Heart right ventricle (tissue), 16 donors: ENCODE measurements around the gene CACNA1G. TPM values are rescaled to one million over a fixed set of nuclear protein-coding genes. Genes with fewer than 3 reads are reported as not detected.

Experiments used
- ATAC-seq, 8 donors: fragments of 200-7000 bp; cut with Tn5 transposase; one replicate each; pipeline ENCODE4 v1.9.1; 2020; ENCODE audit warnings: mild to moderate bottlenecking in 8 of 8, moderate library complexity in 8 of 8, moderate number of reproducible peaks in 1 of 8
- DNase-seq, 2 donors: peaks; one replicate each; pipeline ENCODE4 v3.0.0-alpha.2; 2020
- H3K27ac ChIP-seq, 10 donors: fragments of 200-600 bp; sonication (generic) in 2 of 10; one replicate each; pipeline versions ENCODE4 v1.5.0 to v1.8.0; 2020 to 2022; ENCODE audit warnings: mild to moderate bottlenecking in 3 of 10
- H3K27me3 ChIP-seq, 7 donors: fragments of 200-600 bp; one replicate each; pipeline ENCODE4 v1.8.0; 2021 to 2022; ENCODE audit warnings: mild to moderate bottlenecking in 2 of 7
- H3K36me3 ChIP-seq, 9 donors: fragments of 200-600 bp; sonication (generic) in 1 of 9; one replicate each; pipeline versions ENCODE4 v1.5.0 to v1.8.0; 2020 to 2022; ENCODE audit warnings: mild to moderate bottlenecking in 2 of 9
- H3K4me1 ChIP-seq, 9 donors: fragments of 200-600 bp; sonication (generic) in 1 of 9; one replicate each; pipeline versions ENCODE4 v1.5.0 to v1.8.0; 2020 to 2022; ENCODE audit warnings: mild to moderate bottlenecking in 4 of 9
- H3K4me3 ChIP-seq, 10 donors: fragments of 200-600 bp; sonication (generic) in 2 of 10; one replicate each; pipeline versions ENCODE4 v1.5.0 to v1.8.0; 2020 to 2022; ENCODE audit warnings: mild to moderate bottlenecking in 7 of 10, moderate library complexity in 2 of 10
- H3K9me3 ChIP-seq, 11 donors: fragments of 200-600 bp in 10 of 11; sonication (generic) in 2 of 11; one replicate each; pipeline versions ENCODE4 v1.5.0 to v1.8.0; 2013 to 2022; ENCODE audit warnings: mild to moderate bottlenecking in 2 of 11, control low read depth in 1 of 11, moderate library complexity in 1 of 11
- WGBS, 2 donors: extraction: QIAGEN DNeasy Blood & Tissue Kit; methylation state at CpG; one replicate each; pipeline ENCODE4 v1.1.7; 2013; ENCODE audit warnings: inconsistent platforms in 1 of 2; 5-methylcytosine and 5-hydroxymethylcytosine counted together
- intact Hi-C, 10 donors: fragments of 100-400 bp; cut with DNase I; formaldehyde crosslinking; loops; one replicate each; pipeline versions ENCODE4 v1.11.1 to v1.14.2; 2022
- polyA plus RNA-seq, 2 donors: library from polyadenylated mRNA; stranded (reverse); fragments of 200-250 nt; gene quantifications; one replicate each; pipeline ENCODE4 v1.2.3, GENCODE V29; 2013
- total RNA-seq, 10 donors: library from RNA; stranded (reverse); fragmentation: NEBNext Ultra II Directional in 3 of 10; extraction: Animal tissue kit (Norgen Biotek cat#: 25700) in 3 of 10; gene quantifications; one replicate each; pipeline versions ENCODE4 v1.2.1 to v1.2.4, GENCODE V29; 2021 to 2023
- TF ChIP-seq, protein P1 (sequence below), 9 donors: fragments of 200-600 bp; sonication (generic) in 2 of 9; IDR thresholded peaks; one replicate each; pipeline versions ENCODE4 v1.5.0 to v1.8.0; 2021 to 2022; ENCODE audit warnings: antibody characterized with exemption in 9 of 9, mild to moderate bottlenecking in 5 of 9, moderate library complexity in 1 of 9
- donor health status: Arrhythmogenic right ventricular cardiomyopathy.
- donor health status: ischemic (EF 13 %, LVEDD 7.1; RV severe dilation, severe dysfunction).
- donor health status: healthy with polysubstance abuse.
- donor health status: DM: no; HTN: yes; CAD: no.
- donor health status: DM: no; HTN: no; CAD: no.
- donor health status: ischemic (EF 25% LVEDD 6.9; RV normal size, moderate dysfunction).
- donor health status: ischemic (EF 25% LVEDD 5.7; RV mildly dilated, moderate dysfunction).
- donor health status: healthy.
- donor health status: DM: yes; HTN: yes; CAD: no.
- donor health status: Ischemic cardiomyopathy.
- donor health status: ischemic (EF 35%, LVEDD 5.7; RV mildly dilated, moderate dysfunction).
- donor health status: nonischemic (EF 11% LVEDD 7.7; RV severe dilation, severe dysfunction).
- donor health status: DM: yes; HTN: yes; CAD: no.
- donor health status: PGD.
- donor health status: ischemic (EF 29% LVEDD 5.4; RV normal size, mild dysfunction).
- donor health status: nonischemic (EF 23%, LVEDD 6.1; RV moderate dilation, normal function).

CACNA1G gene
- total and polyA plus RNA-seq, 12 donors, result 0.04 to 0.46 (median 0.24) TPM

DNA sequence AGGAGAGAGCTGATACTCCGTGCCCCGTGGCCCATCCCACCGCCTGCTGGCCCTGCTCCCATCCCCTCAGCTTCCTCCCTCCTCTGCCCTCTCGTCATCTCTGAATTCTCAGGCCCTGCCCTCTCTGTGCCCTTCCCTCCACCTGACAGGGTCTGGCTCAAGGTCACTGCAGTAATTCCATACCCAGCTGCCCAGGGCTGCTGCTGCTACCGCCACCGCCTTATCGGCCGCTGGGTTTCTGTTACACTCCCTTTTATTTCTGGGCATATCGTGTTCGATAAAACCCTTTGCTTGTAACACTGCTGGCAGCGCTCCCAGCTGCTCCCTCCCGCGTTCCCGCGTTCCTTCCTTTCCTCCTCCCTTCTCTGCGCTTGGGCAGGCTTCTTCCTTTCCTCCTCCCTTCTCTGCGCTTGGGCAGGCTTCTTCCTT, 26.8 kb upstream of the CACNA1G start:
- ATAC-seq (peak; percentile 60 to 88 (median 76)), DNase-seq (peak; percentile 61 to 73)
- Histone ChIP-seq H3K27ac (peak overlapping the region in 9 of 10 donors; percentile 65 to 89 (median 80)), H3K36me3 (peaks cover 0 to 8% (median 0%) of the 10 kb centered on the region in 9 donors), H3K4me1 (peaks cover 3 to 33% (median 19%) of the 10 kb centered on the region in 9 donors), H3K27me3 (peaks cover 0 to 45% (median 25%) of the 10 kb centered on the region in 7 donors), H3K4me3 (peak overlapping the region in 9 of 10 donors; percentile 10 to 54 (median 48)), H3K9me3 (no peaks in the 10 kb centered on the region)
- TF ChIP-seq, protein P1, sequence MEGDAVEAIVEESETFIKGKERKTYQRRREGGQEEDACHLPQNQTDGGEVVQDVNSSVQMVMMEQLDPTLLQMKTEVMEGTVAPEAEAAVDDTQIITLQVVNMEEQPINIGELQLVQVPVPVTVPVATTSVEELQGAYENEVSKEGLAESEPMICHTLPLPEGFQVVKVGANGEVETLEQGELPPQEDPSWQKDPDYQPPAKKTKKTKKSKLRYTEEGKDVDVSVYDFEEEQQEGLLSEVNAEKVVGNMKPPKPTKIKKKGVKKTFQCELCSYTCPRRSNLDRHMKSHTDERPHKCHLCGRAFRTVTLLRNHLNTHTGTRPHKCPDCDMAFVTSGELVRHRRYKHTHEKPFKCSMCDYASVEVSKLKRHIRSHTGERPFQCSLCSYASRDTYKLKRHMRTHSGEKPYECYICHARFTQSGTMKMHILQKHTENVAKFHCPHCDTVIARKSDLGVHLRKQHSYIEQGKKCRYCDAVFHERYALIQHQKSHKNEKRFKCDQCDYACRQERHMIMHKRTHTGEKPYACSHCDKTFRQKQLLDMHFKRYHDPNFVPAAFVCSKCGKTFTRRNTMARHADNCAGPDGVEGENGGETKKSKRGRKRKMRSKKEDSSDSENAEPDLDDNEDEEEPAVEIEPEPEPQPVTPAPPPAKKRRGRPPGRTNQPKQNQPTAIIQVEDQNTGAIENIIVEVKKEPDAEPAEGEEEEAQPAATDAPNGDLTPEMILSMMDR (IDR thresholded peaks at IDR 0.05), result no peak
- intact Hi-C loops, result loop anchor here in 2 of 10 donors (5.0 to 10.0 kb wide), 2 partner anchors 49 to 511 kb away; no protein-coding TSS in a partner anchor
- WGBS, 2 donors, result 1 to 2% methylated on average over 17 of the region's 17 CpGs

DNA sequence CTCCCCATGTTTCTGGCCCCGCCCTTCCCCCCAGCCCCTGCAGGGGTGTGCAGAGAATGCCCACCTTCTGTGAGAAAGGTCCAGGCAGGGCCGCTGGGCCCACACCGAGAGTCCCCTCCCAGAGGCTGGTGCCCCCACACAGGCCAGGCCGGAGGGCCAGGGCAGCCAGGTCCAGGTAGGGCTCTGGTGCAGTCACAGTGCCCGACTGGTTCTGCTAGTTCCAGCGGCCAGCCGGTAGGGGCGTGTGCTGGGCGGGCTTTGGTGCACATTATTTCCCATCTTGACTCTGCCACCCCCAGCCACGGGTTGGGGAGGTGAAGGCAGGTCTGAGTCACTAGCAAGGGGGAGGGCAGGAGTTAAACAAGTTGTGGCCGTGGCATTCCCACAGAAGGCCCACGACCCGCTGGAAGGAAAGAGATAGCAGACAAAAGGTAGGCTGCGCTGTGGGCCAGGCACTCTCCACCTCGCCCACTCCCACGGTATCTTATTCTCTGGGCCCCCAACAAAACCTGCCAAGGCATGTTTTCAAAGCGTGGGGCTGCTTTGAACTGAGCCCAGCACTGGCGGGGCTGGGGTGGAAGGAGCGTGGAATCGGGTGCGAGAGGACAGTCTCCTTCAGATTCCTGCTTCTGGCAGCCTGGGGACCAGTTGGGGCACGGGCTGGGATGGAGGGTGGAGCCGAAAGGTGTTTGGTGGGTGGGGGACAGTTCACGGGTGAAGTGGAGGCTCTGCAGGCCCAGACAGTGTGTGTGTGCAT, 26.1 kb upstream of the CACNA1G start:
- WGBS, 2 donors, result 38 to 40% methylated on average over 24 of the region's 24 CpGs
- TF ChIP-seq, protein P1 (IDR thresholded peaks at IDR 0.05), result peak in 7 of 9 donors; percentile 11 to 43 (median 37)
- Histone ChIP-seq H3K27me3 (peaks cover 0 to 45% (median 24%) of the 10 kb centered on the region in 7 donors), H3K4me3 (peak overlapping the region in 9 of 10 donors; percentile 10 to 54 (median 48)), H3K27ac (peak overlapping the region; percentile 29 to 89 (median 80)), H3K9me3 (no peaks in the 10 kb centered on the region), H3K36me3 (peaks cover 0 to 9% (median 0%) of the 10 kb centered on the region in 9 donors), H3K4me1 (peaks cover 3 to 33% (median 19%) of the 10 kb centered on the region in 9 donors)
- intact Hi-C loops, result loop anchor here in 2 of 10 donors (5.0 to 10.0 kb wide), 2 partner anchors 50 to 512 kb away; no protein-coding TSS in a partner anchor
- DNase-seq, result no peak
- ATAC-seq, result peak; percentile 37 to 71 (median 64)

DNA sequence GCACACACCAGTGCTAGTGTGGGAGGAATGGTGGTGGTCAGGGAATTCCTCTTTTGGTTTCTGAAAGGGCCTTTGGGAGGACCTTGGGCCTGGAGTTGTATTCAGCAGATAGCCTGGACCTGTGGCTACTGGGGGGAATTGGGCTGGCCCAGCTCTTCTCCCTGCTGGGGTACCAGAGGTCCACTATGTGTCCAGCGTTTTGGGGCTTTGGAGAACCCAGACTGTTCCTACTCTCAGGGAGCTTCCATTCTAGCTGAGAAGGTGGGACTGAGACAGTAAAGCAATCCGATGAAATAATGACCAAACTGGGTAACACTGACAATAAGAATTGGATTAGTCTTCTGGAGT, 25.6 kb upstream of the CACNA1G start:
- peaks cover 0 to 45% (median 24%) of the 10 kb centered on the region in 7 donors for H3K27me3 ChIP-seq

DNA sequence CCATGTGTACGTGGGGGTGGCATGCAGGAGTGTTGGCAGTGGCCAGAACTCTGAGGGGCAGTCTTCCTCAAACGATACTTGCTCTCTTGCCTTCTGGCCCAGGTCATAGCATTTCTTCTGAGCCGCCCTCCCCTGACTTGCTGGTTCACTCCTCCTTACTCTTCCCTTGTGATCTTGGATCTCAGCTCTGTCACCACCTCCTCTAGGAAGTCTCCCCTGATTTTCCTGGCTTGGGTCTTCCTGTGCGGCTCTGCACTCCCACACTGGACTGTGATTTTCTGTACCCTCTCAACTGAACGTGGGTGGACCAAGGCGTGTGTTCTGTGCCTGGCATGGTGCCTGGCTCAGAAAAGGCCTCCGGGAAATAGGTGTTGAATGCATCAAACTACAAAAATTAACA, 25.1 kb upstream of the CACNA1G start:
- ATAC-seq (no peak), DNase-seq (no peak)
- H3K27ac ChIP-seq, result no peak overlapping the region
- 65 to 68% methylated on average over 7 of the region's 7 CpGs for WGBS, 2 donors
- TF ChIP-seq, protein P1 (IDR thresholded peaks at IDR 0.05), result no peak
- peaks cover 0 to 45% (median 24%) of the 10 kb centered on the region in 7 donors for H3K27me3 ChIP-seq
- no peaks in the 10 kb centered on the region for H3K9me3 ChIP-seq
- no peak overlapping the region for H3K4me3 ChIP-seq
- peaks cover 0 to 9% (median 0%) of the 10 kb centered on the region in 9 donors for H3K36me3 ChIP-seq
- peaks cover 3 to 33% (median 19%) of the 10 kb centered on the region in 9 donors for H3K4me1 ChIP-seq
- intact Hi-C loops, result loop anchor here in 2 of 10 donors (5.0 to 10.0 kb wide), 2 partner anchors 51 to 53 kb away; no protein-coding TSS in a partner anchor

More for the DNA sequence above, 25.6 kb upstream of the CACNA1G start:
- intact Hi-C loops, result loop anchor here in 3 of 10 donors (5.0 to 10.0 kb wide), 3 partner anchors 50 to 513 kb away; no protein-coding TSS in a partner anchor
- WGBS, 2 donors, result 82 to 86% methylated on average over 2 of the region's 2 CpGs
- DNase-seq, result no peak
- no peaks in the 10 kb centered on the region for H3K9me3 ChIP-seq
- TF ChIP-seq, protein P1 (IDR thresholded peaks at IDR 0.05), result no peak
- peaks cover 3 to 33% (median 19%) of the 10 kb centered on the region in 9 donors for H3K4me1 ChIP-seq
- no peak for ATAC-seq
- peaks cover 0 to 9% (median 0%) of the 10 kb centered on the region in 9 donors for H3K36me3 ChIP-seq
- peak overlapping the region in 8 of 10 donors; percentile 65 to 89 (median 81) for H3K27ac ChIP-seq
- peak overlapping the region in 3 of 10 donors; percentile 37 to 51 (median 44) for H3K4me3 ChIP-seq
